Epithelial cell of umbilical artery (primary cell): ENCODE measurements around the gene CXCR6. TPM values are rescaled to one million over a fixed set of nuclear protein-coding genes. Genes with fewer than 3 reads are reported as not detected.

Experiments
- total RNA-seq: library from RNA; depleted of rRNA; stranded (reverse); fragments of >200 nt; gene quantifications from 2 replicates; pipeline ENCODE4 v1.2.3, GENCODE V29; 2014

Gene CXCR6
- not detected in 2 replicates for total RNA-seq

GRCh38 chr3:45943207-45943846 lies at the start of gene CXCR6:
CXCR6 (plus strand) TSS chr3:45943464; CDS start chr3:45946482, 3,018 bp downstream.

GRCh38 chr3:45995236-45996192 lies 52.2 kb downstream of the CXCR6 start, which contains the start of gene FYCO1:
FYCO1 (minus strand) TSS chr3:45995824; CDS start chr3:45984910, 10,914 bp downstream.

Other genes starting within 250 kb of the CXCR6 start
- gene SLC6A20, start 146.9 kb upstream of the CXCR6 start, total RNA-seq: not detected in 2 replicates
- gene LZTFL1, start 101.3 kb upstream of the CXCR6 start, total RNA-seq: 12.7 and 14.9 TPM in 2 replicates
- gene CCR9, start 56.9 kb upstream of the CXCR6 start, total RNA-seq: not detected in 2 replicates
- 10.4 and 14.4 TPM in 2 replicates for gene FYCO1, start 52.4 kb downstream of the CXCR6 start, total RNA-seq
- gene XCR1, start 84.0 kb downstream of the CXCR6 start, total RNA-seq: not detected in 2 replicates